Activated B cell treated with CpG ODN at 0.5 μM for 24 hours (primary cell): ENCODE results near the gene HMX3. TPM values are rescaled to one million over a fixed set of nuclear protein-coding genes. Genes with fewer than 3 reads are reported as not detected.

Experiments
- ATAC-seq: fragments of 200-7000 bp; cut with Tn5 transposase; one replicate; pipeline ENCODE4 v1.10.0; 2021; ENCODE audit warnings: low read depth, mild to moderate bottlenecking, moderate library complexity
- CTCF ChIA-PET: fragments of 350-600 bp; sonication (Branson Sonifier 250); formaldehyde crosslinking; loops from one replicate; lab custom pipeline; 2021; ENCODE audit warnings: antibody characterized with exemption; lab: Charles Lee
- POLR2A ChIA-PET: fragments of 350-600 bp; sonication (Branson Sonifier 250); formaldehyde crosslinking; loops from one replicate; lab custom pipeline; 2021; ENCODE audit warnings: antibody characterized with exemption; lab: Charles Lee
- DNase-seq: peaks from one replicate; pipeline ENCODE4 v3.0.0; 2022
- H3K27ac Mint-ChIP-seq: one replicate; pipeline ENCODE4 v1.8.0; 2020; ENCODE audit warnings: mixed read lengths
- H3K27me3 Mint-ChIP-seq: one replicate; pipeline ENCODE4 v1.8.0; 2021; ENCODE audit warnings: mixed read lengths
- H3K36me3 Mint-ChIP-seq: one replicate; pipeline ENCODE4 v1.8.0; 2021; ENCODE audit warnings: low read depth, mixed read lengths
- H3K4me1 Mint-ChIP-seq: one replicate; pipeline ENCODE4 v1.8.0; 2021; ENCODE audit warnings: mixed read lengths
- H3K4me3 Mint-ChIP-seq: one replicate; pipeline ENCODE4 v1.8.0; 2020; ENCODE audit warnings: mild to moderate bottlenecking, mixed read lengths
- H3K9me3 Mint-ChIP-seq: one replicate; pipeline ENCODE4 v1.8.0; 2020; ENCODE audit warnings: mixed read lengths
- intact Hi-C: fragments of 100-400 bp; cut with micrococcal nuclease; formaldehyde crosslinking; loops from one replicate; pipeline ENCODE4 v1.15.1; 2024
- total RNA-seq: library from RNA; stranded (reverse); gene quantifications from 2 replicates; pipeline ENCODE4 v1.2.3, GENCODE V29; 2022
- TF ChIP-seq, protein P1 (sequence below): fragments of 200-600 bp; IDR thresholded peaks from one replicate; pipeline ENCODE4 v1.8.0; 2022; ENCODE audit warnings: antibody characterized with exemption, mild to moderate bottlenecking

The HMX3 gene
- total RNA-seq, 1 donor from 2014 or later: not detected

DNA sequence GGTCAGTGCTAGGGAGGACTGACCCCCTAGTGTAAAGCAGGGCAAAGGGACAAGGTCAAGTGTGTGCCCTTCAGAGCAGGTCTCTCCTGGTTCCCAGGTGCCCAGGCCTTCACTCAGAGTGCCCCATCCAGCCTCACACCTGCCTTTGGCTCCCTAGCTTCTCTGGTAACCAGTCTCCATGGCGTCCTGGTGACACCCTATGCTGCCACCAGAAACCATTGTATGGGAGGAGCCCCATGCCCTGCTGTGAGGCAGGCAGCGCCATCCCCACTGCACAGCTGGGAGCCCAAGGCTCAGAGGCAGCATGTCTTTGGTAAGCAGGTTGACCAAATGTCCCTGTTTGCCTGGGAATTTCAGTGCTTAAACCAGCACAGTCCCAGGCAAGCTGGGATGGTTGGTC lies 33.1 kb upstream of the HMX3 start:
- DNase-seq (no peak), ATAC-seq (no peak)
- Mint-ChIP-seq H3K27ac (no peak overlapping the region), H3K9me3 (no peaks in the 10 kb centered on the region), H3K4me1 (no peaks in the 10 kb centered on the region), H3K36me3 (no peaks in the 10 kb centered on the region), H3K4me3 (no peak overlapping the region), H3K27me3 (peaks cover 8% of the 10 kb centered on the region)
- ChIA-PET CTCF (no interaction called here), POLR2A (no interaction called here)
- intact Hi-C loops: no loop called here
- TF ChIP-seq, protein P1, sequence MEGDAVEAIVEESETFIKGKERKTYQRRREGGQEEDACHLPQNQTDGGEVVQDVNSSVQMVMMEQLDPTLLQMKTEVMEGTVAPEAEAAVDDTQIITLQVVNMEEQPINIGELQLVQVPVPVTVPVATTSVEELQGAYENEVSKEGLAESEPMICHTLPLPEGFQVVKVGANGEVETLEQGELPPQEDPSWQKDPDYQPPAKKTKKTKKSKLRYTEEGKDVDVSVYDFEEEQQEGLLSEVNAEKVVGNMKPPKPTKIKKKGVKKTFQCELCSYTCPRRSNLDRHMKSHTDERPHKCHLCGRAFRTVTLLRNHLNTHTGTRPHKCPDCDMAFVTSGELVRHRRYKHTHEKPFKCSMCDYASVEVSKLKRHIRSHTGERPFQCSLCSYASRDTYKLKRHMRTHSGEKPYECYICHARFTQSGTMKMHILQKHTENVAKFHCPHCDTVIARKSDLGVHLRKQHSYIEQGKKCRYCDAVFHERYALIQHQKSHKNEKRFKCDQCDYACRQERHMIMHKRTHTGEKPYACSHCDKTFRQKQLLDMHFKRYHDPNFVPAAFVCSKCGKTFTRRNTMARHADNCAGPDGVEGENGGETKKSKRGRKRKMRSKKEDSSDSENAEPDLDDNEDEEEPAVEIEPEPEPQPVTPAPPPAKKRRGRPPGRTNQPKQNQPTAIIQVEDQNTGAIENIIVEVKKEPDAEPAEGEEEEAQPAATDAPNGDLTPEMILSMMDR: no peak

DNA sequence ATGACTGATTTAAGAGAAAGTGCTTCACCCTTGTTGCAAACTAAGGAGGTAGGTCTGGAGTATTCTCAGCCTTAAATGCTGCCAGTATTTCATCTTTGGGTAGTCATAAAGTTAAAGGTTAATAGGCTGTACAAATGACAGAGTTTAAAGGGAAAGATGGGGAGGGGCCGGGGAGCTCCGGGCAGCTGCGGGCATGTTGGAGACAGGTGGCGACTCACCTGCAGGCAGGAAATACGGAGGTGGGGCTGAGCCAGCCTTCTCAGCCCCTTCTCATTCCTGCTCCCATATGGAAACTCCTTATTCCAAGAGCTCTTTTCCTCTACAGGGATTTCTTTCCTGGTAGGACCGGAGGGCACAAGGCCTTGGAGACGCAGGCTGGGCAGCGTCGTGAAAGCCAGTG lies 31.8 kb upstream of the HMX3 start:
- Mint-ChIP-seq H3K9me3 (no peaks in the 10 kb centered on the region), H3K36me3 (no peaks in the 10 kb centered on the region), H3K4me3 (no peak overlapping the region), H3K27me3 (peaks cover 14% of the 10 kb centered on the region), H3K4me1 (no peaks in the 10 kb centered on the region), H3K27ac (no peak overlapping the region)
- ChIA-PET POLR2A (interaction anchor here (0.7 kb wide), 1 partner anchor 530 kb away, joined by 3 read pairs; no protein-coding TSS in a partner anchor), CTCF (no interaction called here)
- no peak for DNase-seq
- intact Hi-C loops: no loop called here
- no peak for ATAC-seq
- TF ChIP-seq, protein P1: no peak

DNA sequence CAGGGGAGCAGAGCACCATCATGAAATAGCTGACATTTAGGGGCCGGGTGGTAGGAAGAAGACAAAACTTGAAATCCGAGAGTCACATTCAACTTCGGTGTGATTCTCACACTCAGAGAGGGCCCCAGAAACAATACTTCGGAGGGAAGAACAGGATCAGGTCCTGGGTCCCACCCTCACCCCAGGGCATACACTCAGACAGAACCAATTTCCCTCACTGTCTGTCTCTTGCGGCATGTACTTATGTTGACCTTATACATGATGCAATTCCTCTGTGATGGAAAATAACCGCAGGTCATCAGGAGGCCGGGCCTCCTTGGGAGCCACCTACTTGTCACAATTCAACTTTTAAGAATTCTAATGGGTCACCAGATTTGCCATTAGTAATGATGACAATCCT lies 26.3 kb upstream of the HMX3 start:
- intact Hi-C loops: no loop called here
- POLR2A ChIA-PET: no interaction called here
- TF ChIP-seq, protein P1: no peak
- H3K4me1 Mint-ChIP-seq: no peaks in the 10 kb centered on the region
- no peaks in the 10 kb centered on the region for H3K9me3 Mint-ChIP-seq
- ATAC-seq: no peak
- H3K36me3 Mint-ChIP-seq: no peaks in the 10 kb centered on the region
- CTCF ChIA-PET: no interaction called here
- DNase-seq: no peak
- no peak overlapping the region for H3K27ac Mint-ChIP-seq
- H3K27me3 Mint-ChIP-seq: peaks cover 23% of the 10 kb centered on the region
- no peak overlapping the region for H3K4me3 Mint-ChIP-seq

DNA sequence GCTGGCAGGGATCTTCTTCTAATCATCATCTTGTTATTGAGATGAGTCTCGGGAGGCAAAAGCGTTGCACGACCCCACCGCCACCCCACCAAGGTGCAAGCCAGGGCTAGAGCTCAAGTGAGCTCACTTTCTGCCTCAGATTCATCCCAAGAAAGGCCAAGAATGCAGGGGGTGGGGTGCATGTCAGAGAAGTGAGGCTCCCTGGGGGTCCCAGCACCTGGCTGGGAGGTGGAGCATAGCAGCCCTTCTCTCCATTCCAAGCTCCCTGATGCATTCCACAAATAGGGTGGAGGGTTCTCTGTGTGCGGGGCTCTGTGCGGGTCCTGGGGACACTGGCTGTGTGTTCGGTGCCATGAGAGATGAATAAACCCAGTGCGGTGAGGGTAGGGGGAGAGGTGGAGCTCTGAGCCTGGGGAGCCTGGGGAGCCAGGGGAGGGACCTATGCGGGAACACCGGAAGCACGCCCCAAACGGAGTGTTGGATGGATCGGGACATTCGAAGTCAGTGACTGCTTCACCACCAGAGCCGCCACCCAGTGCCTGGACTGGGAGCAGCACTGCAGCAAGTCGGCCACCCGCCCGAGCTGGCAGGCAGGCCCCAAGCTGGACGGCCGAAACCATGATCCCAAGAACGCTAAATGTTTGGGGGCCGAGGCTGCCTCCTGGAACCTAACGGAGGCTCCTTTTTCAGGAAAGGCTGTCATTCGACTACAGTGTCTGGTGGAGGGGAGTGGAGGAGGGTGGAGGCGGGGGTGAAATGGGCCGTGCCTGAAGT lies 17.9 kb upstream of the HMX3 start:
- no peaks in the 10 kb centered on the region for H3K36me3 Mint-ChIP-seq
- no peak overlapping the region for H3K4me3 Mint-ChIP-seq
- intact Hi-C loops: no loop called here
- TF ChIP-seq, protein P1: no peak
- no peaks in the 10 kb centered on the region for H3K4me1 Mint-ChIP-seq
- no peak overlapping the region for H3K27ac Mint-ChIP-seq
- DNase-seq: no peak
- peaks cover 55% of the 10 kb centered on the region for H3K27me3 Mint-ChIP-seq
- no peak for ATAC-seq
- no peaks in the 10 kb centered on the region for H3K9me3 Mint-ChIP-seq
- CTCF ChIA-PET: no interaction called here
- POLR2A ChIA-PET: no interaction called here

DNA sequence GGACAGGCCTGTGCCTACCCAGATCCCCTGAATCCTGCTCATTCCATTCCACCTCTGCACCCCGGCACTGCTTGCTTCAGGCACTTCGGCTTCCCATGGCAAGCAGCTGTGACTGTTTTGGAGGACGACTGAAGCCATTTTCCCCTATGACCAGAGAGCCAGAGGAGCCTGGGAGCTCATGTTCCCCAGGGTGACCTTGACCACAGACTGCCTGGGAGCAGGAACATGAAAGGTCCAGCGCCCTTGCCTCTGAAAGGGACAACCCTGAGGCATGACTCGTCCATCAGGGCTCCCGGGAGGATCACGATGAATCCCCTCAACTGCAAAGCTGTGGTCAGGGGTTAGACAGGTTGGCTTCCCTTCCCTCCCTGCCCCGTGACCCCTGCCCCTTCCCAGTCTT lies 16.7 kb upstream of the HMX3 start:
- ATAC-seq: no peak
- DNase-seq: no peak
- Mint-ChIP-seq H3K4me3 (no peak overlapping the region), H3K27ac (no peak overlapping the region), H3K27me3 (peaks cover 53% of the 10 kb centered on the region), H3K9me3 (no peaks in the 10 kb centered on the region), H3K36me3 (no peaks in the 10 kb centered on the region), H3K4me1 (no peaks in the 10 kb centered on the region)
- intact Hi-C loops: no loop called here
- ChIA-PET POLR2A (no interaction called here), CTCF (no interaction called here)
- TF ChIP-seq, protein P1: no peak
